Naive thymus-derived CD4-positive, alpha-beta T cell (primary cell): ENCODE measurements around the gene DEFB112. TPM values are rescaled to one million over a fixed set of nuclear protein-coding genes. Genes with fewer than 3 reads are reported as not detected.

Experiments used
- ATAC-seq: fragments of 150-1000 bp; cut with Tn5 transposase; 2 replicates; pipeline ENCODE4 v1.10.0; 2021; ENCODE audit warnings: mild to moderate bottlenecking, moderate library complexity
- CTCF ChIA-PET: fragments of 350-600 bp; sonication (Branson Sonifier 250); formaldehyde crosslinking; loops from one replicate; lab custom pipeline; 2021; ENCODE audit warnings: antibody characterized with exemption; lab: Charles Lee
- POLR2A ChIA-PET: fragments of 350-600 bp; sonication (Branson Sonifier 250); formaldehyde crosslinking; loops from one replicate; lab custom pipeline; 2021; ENCODE audit warnings: antibody characterized with exemption, inconsistent platforms; lab: Charles Lee
- DNase-seq, 9 donors: peaks; one replicate each; pipeline versions ENCODE4 v3.0.0 to v3.0.0-alpha.2; 2020 to 2022; ENCODE audit warnings: mixed read lengths in 1 of 9
- H3K27ac ChIP-seq: one replicate; pipeline ENCODE4 v1.7.0; 2013; ENCODE audit warnings: mild to moderate bottlenecking, low read depth, low read length, moderate library complexity
- H3K27me3 ChIP-seq, 2 donors: one replicate each; pipeline ENCODE4 v1.7.0; 2013; ENCODE audit warnings: low read length in 2 of 2, mild to moderate bottlenecking in 2 of 2, moderate library complexity in 2 of 2; ENCODE audit not compliant: control insufficient read depth in 2 of 2, insufficient read depth in 2 of 2
- H3K36me3 ChIP-seq, 3 experiments: 1 replicate in 2 of 3; 2 replicates in 1 of 3; pipeline ENCODE4 v1.7.0; 2013; ENCODE audit warnings: low read length in 3 of 3, mild to moderate bottlenecking in 3 of 3, moderate library complexity in 1 of 3; ENCODE audit not compliant: insufficient read depth in 3 of 3, control insufficient read depth in 2 of 3
- H3K4me1 ChIP-seq, 2 donors: one replicate each; pipeline ENCODE4 v1.7.0; 2013; ENCODE audit warnings: low read length in 2 of 2, mild to moderate bottlenecking in 2 of 2, moderate library complexity in 1 of 2; ENCODE audit not compliant: control insufficient read depth in 2 of 2, insufficient read depth in 2 of 2
- H3K4me3 ChIP-seq: 2 replicates; pipeline ENCODE4 v1.7.0; 2013; ENCODE audit warnings: mild to moderate bottlenecking, low read length
- H3K9me3 ChIP-seq, 3 experiments: 1 replicate in 2 of 3; 2 replicates in 1 of 3; pipeline ENCODE4 v1.7.0; 2013; ENCODE audit warnings: low read length in 3 of 3; ENCODE audit not compliant: control insufficient read depth in 2 of 3
- H3K27ac Mint-ChIP-seq, 9 donors: one replicate each; pipeline ENCODE4 v1.8.0; 2020 to 2022; ENCODE audit warnings: mixed read lengths in 9 of 9, mild to moderate bottlenecking in 8 of 9, moderate library complexity in 5 of 9, inconsistent platforms in 2 of 9
- H3K27me3 Mint-ChIP-seq, 5 donors: one replicate each; pipeline ENCODE4 v1.8.0; 2021 to 2022; ENCODE audit warnings: mixed read lengths in 5 of 5, mild to moderate bottlenecking in 1 of 5
- H3K36me3 Mint-ChIP-seq, 5 donors: one replicate each; pipeline ENCODE4 v1.8.0; 2020 to 2022; ENCODE audit warnings: mixed read lengths in 5 of 5, mild to moderate bottlenecking in 3 of 5, inconsistent platforms in 1 of 5
- H3K4me1 Mint-ChIP-seq, 7 donors: one replicate each; pipeline ENCODE4 v1.8.0; 2020 to 2022; ENCODE audit warnings: mixed read lengths in 7 of 7, mild to moderate bottlenecking in 3 of 7, inconsistent platforms in 1 of 7
- H3K4me3 Mint-ChIP-seq, 10 donors: one replicate each; pipeline ENCODE4 v1.8.0; 2020 to 2022; ENCODE audit warnings: mild to moderate bottlenecking in 10 of 10, mixed read lengths in 10 of 10, moderate library complexity in 6 of 10, inconsistent platforms in 2 of 10
- H3K9me3 Mint-ChIP-seq, 11 donors: one replicate each; pipeline ENCODE4 v1.8.0; 2020 to 2022; ENCODE audit warnings: mixed read lengths in 11 of 11, mild to moderate bottlenecking in 4 of 11, inconsistent platforms in 1 of 11, moderate library complexity in 1 of 11
- intact Hi-C, 2 donors: fragments of 100-400 bp; cut with micrococcal nuclease; formaldehyde crosslinking; loops; one replicate each; pipeline ENCODE4 v1.15.1; 2023
- polyA plus RNA-seq, 2 donors: library from polyadenylated mRNA; unstranded; fragments of 300-500 nt; fragmentation: Illumina TruSeq; gene quantifications; one replicate each; pipeline ENCODE4 v1.2.3, GENCODE V29; 2021
- total RNA-seq, 6 experiments: library from RNA in 5 of 6; stranded (reverse) in 5 of 6; gene quantifications; 1 replicate in 5 of 6; 2 replicates in 1 of 6; pipeline ENCODE4 v1.2.3 and lab custom pipeline; 2021 to 2026

The DEFB112 gene, protein sequence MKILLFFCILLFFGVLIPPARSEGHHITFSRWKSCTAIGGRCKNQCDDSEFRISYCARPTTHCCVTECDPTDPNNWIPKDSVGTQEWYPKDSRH
- total RNA-seq (not detected), polyA plus RNA-seq (not detected), total RNA-seq (lab: John Stamatoyannopoulos, UW) (not detected)

DNA sequence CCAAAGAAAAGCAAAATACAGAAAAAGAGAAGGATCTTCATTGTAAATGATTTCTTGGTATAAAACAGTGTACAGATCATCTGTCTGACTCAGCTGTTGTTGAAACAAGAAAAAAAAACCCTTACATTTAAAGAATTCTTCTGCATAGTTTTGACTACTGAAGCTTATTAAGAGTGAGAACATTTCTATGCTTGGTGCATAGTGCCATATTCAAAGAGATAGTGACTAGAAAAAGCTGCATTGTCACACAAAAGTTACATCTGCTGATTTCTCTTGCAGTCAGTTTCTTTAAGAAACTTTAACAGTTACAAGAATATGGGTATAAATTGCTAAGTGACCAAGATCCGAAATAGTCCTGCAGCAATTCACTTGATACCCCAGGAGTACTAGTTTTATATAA, at the start of gene DEFB112:
TSS of gene DEFB112 (minus strand) at position 101 of the 400 bp plus-strand sequence. CDS start at position 41, 60 bp downstream.
- Mint-ChIP-seq H3K4me1 (no peaks in the 10 kb centered on the region), H3K27me3 (no peaks in the 10 kb centered on the region), H3K36me3 (no peaks in the 10 kb centered on the region), H3K27ac (no peak within 1 kb of the TSS), H3K9me3 (no peaks in the 10 kb centered on the region), H3K4me3 (no peak within 1 kb of the TSS)
- H3K27me3 ChIP-seq = no peaks in the 10 kb centered on the region
- intact Hi-C loops = no loop called here
- ChIA-PET CTCF (no interaction called here), POLR2A (no interaction called here)
- H3K4me3 ChIP-seq = no peak within 1 kb of the TSS
- no peaks in the 10 kb centered on the region for H3K36me3 ChIP-seq
- no peak for DNase-seq
- no peak for ATAC-seq
- H3K27ac ChIP-seq = no peak within 1 kb of the TSS
- H3K4me1 ChIP-seq = no peaks in the 10 kb centered on the region
- H3K9me3 ChIP-seq = no peaks in the 10 kb centered on the region

- no peak overlapping the region for H3K27ac ChIP-seq
- intact Hi-C loops = no loop called here
- H3K9me3 ChIP-seq = no peaks in the 10 kb centered on the region
- ChIA-PET POLR2A (no interaction called here), CTCF (no interaction called here)
- H3K27ac Mint-ChIP-seq = no peak overlapping the region
- no peaks in the 10 kb centered on the region for H3K4me1 ChIP-seq
- no peaks in the 10 kb centered on the region for H3K36me3 ChIP-seq
- H3K4me3 ChIP-seq = no peak overlapping the region
- H3K27me3 Mint-ChIP-seq = no peaks in the 10 kb centered on the region
- peaks cover 0 to 16% (median 0%) of the 10 kb centered on the region in 11 donors for H3K9me3 Mint-ChIP-seq
- H3K4me1 Mint-ChIP-seq = no peaks in the 10 kb centered on the region
- no peak for DNase-seq
- ATAC-seq = no peak
- no peaks in the 10 kb centered on the region for H3K27me3 ChIP-seq
- no peaks in the 10 kb centered on the region for H3K36me3 Mint-ChIP-seq
- H3K4me3 Mint-ChIP-seq = no peak overlapping the region
These were observed 48.9 kb upstream of the DEFB112 start for GRCh38 chr6:50098641-50098993.

- ChIA-PET POLR2A (no interaction called here), CTCF (no interaction called here)
- no peak overlapping the region for H3K4me3 Mint-ChIP-seq
- ATAC-seq (no peak), DNase-seq (no peak)
- Histone ChIP-seq H3K36me3 (no peaks in the 10 kb centered on the region), H3K27ac (no peak overlapping the region), H3K4me1 (no peaks in the 10 kb centered on the region), H3K27me3 (no peaks in the 10 kb centered on the region), H3K4me3 (no peak overlapping the region), H3K9me3 (no peaks in the 10 kb centered on the region)
- intact Hi-C loops = no loop called here
- H3K36me3 Mint-ChIP-seq = no peaks in the 10 kb centered on the region
- H3K27ac Mint-ChIP-seq = no peak overlapping the region
- no peaks in the 10 kb centered on the region for H3K27me3 Mint-ChIP-seq
- H3K9me3 Mint-ChIP-seq = peaks cover 0 to 17% (median 0%) of the 10 kb centered on the region in 11 donors
- H3K4me1 Mint-ChIP-seq = no peaks in the 10 kb centered on the region
These were observed 48.4 kb upstream of the DEFB112 start for GRCh38 chr6:50097966-50098640.

- CTCF ChIA-PET = no interaction called here
- no peaks in the 10 kb centered on the region for H3K9me3 ChIP-seq
- no peaks in the 10 kb centered on the region for H3K27me3 ChIP-seq
- DNase-seq (no peak), ATAC-seq (no peak)
- no peaks in the 10 kb centered on the region for H3K4me1 ChIP-seq
- H3K27ac Mint-ChIP-seq = no peak overlapping the region
- H3K27me3 Mint-ChIP-seq = no peaks in the 10 kb centered on the region
- H3K4me3 ChIP-seq = no peak overlapping the region
- no peaks in the 10 kb centered on the region for H3K36me3 ChIP-seq
- peaks cover 0 to 7% (median 0%) of the 10 kb centered on the region in 11 donors for H3K9me3 Mint-ChIP-seq
- no peaks in the 10 kb centered on the region for H3K4me1 Mint-ChIP-seq
- H3K4me3 Mint-ChIP-seq = no peak overlapping the region
- intact Hi-C loops = no loop called here
- H3K36me3 Mint-ChIP-seq = no peaks in the 10 kb centered on the region
- no peak overlapping the region for H3K27ac ChIP-seq
- POLR2A ChIA-PET = no interaction called here
These were observed 46.6 kb upstream of the DEFB112 start for GRCh38 chr6:50096296-50096695.

DNA sequence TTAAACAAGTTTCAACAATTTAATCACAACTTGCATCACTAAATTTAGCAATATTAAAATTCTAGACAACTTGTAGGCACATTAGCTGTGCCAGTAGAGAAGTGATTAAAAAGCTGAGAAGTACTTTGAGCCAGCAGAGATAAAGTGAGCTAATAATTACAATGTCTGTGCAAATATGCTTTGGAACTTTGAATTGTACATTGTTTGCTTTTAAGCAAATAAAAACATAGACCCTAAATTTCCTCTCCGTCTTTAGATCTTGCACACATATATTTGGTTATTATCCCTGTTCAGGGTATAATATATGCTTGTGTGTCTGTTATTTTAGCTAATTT, 44.2 kb upstream of the DEFB112 start:
- H3K4me3 Mint-ChIP-seq = no peak overlapping the region
- no peaks in the 10 kb centered on the region for H3K4me1 Mint-ChIP-seq
- CTCF ChIA-PET = interaction anchor here (0.6 kb wide), 1 partner anchor 620 kb away, joined by 4 read pairs; the partner anchor contains the start of gene TFAP2D
- Histone ChIP-seq H3K4me1 (no peaks in the 10 kb centered on the region), H3K9me3 (no peaks in the 10 kb centered on the region), H3K27ac (no peak overlapping the region), H3K36me3 (no peaks in the 10 kb centered on the region), H3K27me3 (no peaks in the 10 kb centered on the region), H3K4me3 (no peak overlapping the region)
- POLR2A ChIA-PET = no interaction called here
- no peak for ATAC-seq
- no peak overlapping the region for H3K27ac Mint-ChIP-seq
- H3K27me3 Mint-ChIP-seq = no peaks in the 10 kb centered on the region
- peaks cover 0 to 7% (median 0%) of the 10 kb centered on the region in 11 donors for H3K9me3 Mint-ChIP-seq
- intact Hi-C loops = no loop called here
- DNase-seq = no peak
- no peaks in the 10 kb centered on the region for H3K36me3 Mint-ChIP-seq

GRCh38 chr6:50093116-50093937, 43.6 kb upstream of the DEFB112 start:
- no peak overlapping the region for H3K4me3 Mint-ChIP-seq
- ChIA-PET POLR2A (no interaction called here), CTCF (interaction anchor here (0.6 kb wide), 1 partner anchor 620 kb away, joined by 4 read pairs; the partner anchor contains the start of gene TFAP2D)
- Histone ChIP-seq H3K4me3 (no peak overlapping the region), H3K9me3 (no peaks in the 10 kb centered on the region), H3K27ac (no peak overlapping the region), H3K27me3 (no peaks in the 10 kb centered on the region), H3K4me1 (no peaks in the 10 kb centered on the region), H3K36me3 (no peaks in the 10 kb centered on the region)
- no peak for DNase-seq
- no peaks in the 10 kb centered on the region for H3K4me1 Mint-ChIP-seq
- intact Hi-C loops = no loop called here
- no peak overlapping the region for H3K27ac Mint-ChIP-seq
- no peak for ATAC-seq
- no peaks in the 10 kb centered on the region for H3K36me3 Mint-ChIP-seq
- H3K9me3 Mint-ChIP-seq = peaks cover 0 to 7% (median 0%) of the 10 kb centered on the region in 11 donors
- no peaks in the 10 kb centered on the region for H3K27me3 Mint-ChIP-seq
